ENCODE measurements around the gene CTSO. TPM values are rescaled to one million over a fixed set of nuclear protein-coding genes. Genes with fewer than 3 reads are reported as not detected.
"Not testable (repeated sequence)": the region's sequence is repeated elsewhere in the genome, so short reads cannot be mapped to it uniquely, and the experiment has no call there.

CTSO gene
- total RNA-seq, 1 donor from 2014 or later = 7.5 TPM

- TF ChIP-seq CTCF (IDR thresholded peaks at IDR 0.05) = no peak
- intact Hi-C loops (cut with DNase I) = no loop called here
- H3K9me3 ChIP-seq = no peaks in the 10 kb centered on the region
- no peaks in the 10 kb centered on the region for H3K27me3 ChIP-seq
- DNase-seq (ENCODE audit: low spot score in 2 of 2) = no peak
- H3K36me3 ChIP-seq = no peaks in the 10 kb centered on the region
- H3K4me3 ChIP-seq = no peak overlapping the region
- H3K27ac ChIP-seq = no peak overlapping the region
- H3K4me1 ChIP-seq = no peaks in the 10 kb centered on the region
Observed at GRCh38 chr4:155904331-155904730, 49.3 kb downstream of the CTSO start.

GRCh38 chr4:155903453-155903852 lies 50.2 kb downstream of the CTSO start, which contains the start of gene TDO2:
Gene TDO2 (plus strand): TSS chr4:155903696. CDS start chr4:155903759, 63 bp downstream.
- no peak for DNase-seq (ENCODE audit: low spot score in 2 of 2)
- H3K36me3 ChIP-seq = no peaks in the 10 kb centered on the region
- no peak for TF ChIP-seq CTCF (IDR thresholded peaks at IDR 0.05)
- H3K27me3 ChIP-seq = no peaks in the 10 kb centered on the region
- H3K4me1 ChIP-seq = no peaks in the 10 kb centered on the region
- no peak within 1 kb of the TSS for H3K27ac ChIP-seq
- no peaks in the 10 kb centered on the region for H3K9me3 ChIP-seq
- no peak within 1 kb of the TSS for H3K4me3 ChIP-seq
- intact Hi-C loops (cut with DNase I) = no loop called here

DNA sequence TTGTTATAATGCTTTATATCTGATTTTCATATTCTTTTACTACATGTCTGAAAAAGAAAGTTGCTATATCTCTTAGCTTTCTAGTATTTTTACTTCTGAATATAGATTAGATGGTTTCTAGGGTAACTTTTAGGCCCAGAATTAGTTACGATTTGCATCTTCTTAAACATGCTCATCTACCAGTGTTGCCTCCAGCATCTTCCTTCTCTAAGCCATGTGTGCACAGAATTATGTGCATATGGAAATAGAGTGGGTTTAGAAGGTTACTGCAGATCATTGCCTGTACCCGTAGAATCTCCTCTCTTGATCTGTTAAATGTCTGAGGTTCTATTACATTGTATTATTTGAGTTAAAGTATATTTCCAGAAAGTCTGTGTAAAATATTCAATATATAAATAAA lies 52.7 kb downstream of the CTSO start:
- Histone ChIP-seq H3K4me3 (no peak overlapping the region), H3K27ac (no peak overlapping the region), H3K4me1 (no peaks in the 10 kb centered on the region), H3K36me3 (no peaks in the 10 kb centered on the region), H3K9me3 (peaks cover 0 to 3% of the 10 kb centered on the region in 2 donors), H3K27me3 (no peaks in the 10 kb centered on the region)
- no peak for TF ChIP-seq CTCF (IDR thresholded peaks at IDR 0.05)
- intact Hi-C loops (cut with DNase I) = no loop called here
- no peak for DNase-seq (ENCODE audit: low spot score in 2 of 2)

DNA sequence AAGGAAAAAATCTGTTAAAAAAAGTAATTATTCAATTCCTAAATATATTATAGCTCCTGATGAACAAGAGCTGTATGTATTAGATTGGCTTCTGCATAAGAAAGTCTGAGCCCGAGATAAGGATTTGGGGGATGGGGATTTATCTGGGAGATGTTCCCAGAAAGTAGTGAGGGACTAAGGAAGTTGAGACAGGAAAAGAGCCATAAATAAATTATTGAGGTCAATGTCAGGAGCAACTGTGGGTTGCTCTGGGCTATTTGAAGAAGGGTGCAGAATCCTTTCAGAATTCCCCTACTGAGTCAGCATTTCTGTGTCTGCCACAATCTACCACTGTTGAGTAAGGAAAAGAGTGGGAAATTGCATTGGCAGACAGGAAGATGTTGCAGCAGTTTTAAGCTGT lies 53.3 kb downstream of the CTSO start:
- Histone ChIP-seq H3K36me3 (no peaks in the 10 kb centered on the region), H3K4me1 (no peaks in the 10 kb centered on the region), H3K4me3 (no peak overlapping the region), H3K27ac (no peak overlapping the region), H3K9me3 (peaks cover 0 to 3% of the 10 kb centered on the region in 2 donors), H3K27me3 (no peaks in the 10 kb centered on the region)
- no peak for TF ChIP-seq CTCF (IDR thresholded peaks at IDR 0.05)
- DNase-seq (ENCODE audit: low spot score in 2 of 2) = no peak
- intact Hi-C loops (cut with DNase I) = no loop called here

- H3K9me3 ChIP-seq = peaks cover 0 to 3% of the 10 kb centered on the region in 2 donors
- H3K4me1 ChIP-seq = no peaks in the 10 kb centered on the region
- intact Hi-C loops (cut with DNase I) = no loop called here
- no peaks in the 10 kb centered on the region for H3K27me3 ChIP-seq
- H3K36me3 ChIP-seq = no peaks in the 10 kb centered on the region
- no peak for TF ChIP-seq CTCF (IDR thresholded peaks at IDR 0.05)
- no peak overlapping the region for H3K4me3 ChIP-seq
- no peak for DNase-seq (ENCODE audit: low spot score in 2 of 2)
- no peak overlapping the region for H3K27ac ChIP-seq
Observed at GRCh38 chr4:155899891-155900290, 53.8 kb downstream of the CTSO start.

DNA sequence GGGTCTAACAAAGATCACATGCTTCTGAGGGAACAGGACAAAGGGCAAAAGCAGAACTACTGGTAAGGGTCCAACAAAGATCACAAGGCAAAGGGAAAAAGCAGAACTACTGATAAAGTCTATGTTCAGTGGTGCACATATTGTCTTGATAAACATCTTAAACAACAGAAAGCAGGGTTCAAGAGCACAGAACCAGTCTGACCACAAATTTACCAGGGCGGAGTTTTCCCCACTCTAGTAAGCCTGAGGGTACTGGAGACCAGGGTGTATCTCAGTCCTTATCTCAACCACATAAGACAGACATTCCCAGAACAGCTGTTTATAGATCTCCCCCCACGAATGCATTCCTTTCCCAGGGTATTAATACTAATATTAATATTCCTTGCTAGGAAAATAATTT lies 55.3 kb downstream of the CTSO start:
- H3K9me3 ChIP-seq; intact Hi-C loops (cut with DNase I); H3K27me3 ChIP-seq; H3K27ac ChIP-seq; DNase-seq (ENCODE audit: low spot score in 2 of 2); H3K4me3 ChIP-seq; H3K36me3 ChIP-seq; H3K4me1 ChIP-seq: not testable (repeated sequence)

All from ascending aorta (tissue), 2 donors.